ENCODE results near the gene DEK.

Gene DEK

GRCh38 chr6:18268066-18268465 is 3.7 kb upstream of the DEK start:
- DNase-seq (ENCODE audit: insufficient read length, low spot score) (no peak), FAIRE-seq (no peak)
- TF ChIP-seq POLR2AphosphoS5 (IDR thresholded peaks at IDR 0.05; ENCODE audit: low read depth, low read length) = no peak

GRCh38 chr6:18266523-18266912 is 2.2 kb upstream of the DEK start:
- FAIRE-seq (no peak), DNase-seq (ENCODE audit: insufficient read length, low spot score) (no peak)
- TF ChIP-seq POLR2AphosphoS5 (IDR thresholded peaks at IDR 0.05; ENCODE audit: low read depth, low read length) (no peak), POLR2A (IDR thresholded peaks at IDR 0.05; ENCODE audit: low read depth, low read length) (no peak), SPI1 (IDR thresholded peaks at IDR 0.05; ENCODE audit: low read depth, low read length) (no peak), PAX5 (IDR thresholded peaks at IDR 0.05; ENCODE audit: insufficient read depth, low read length, severe bottlenecking) (no peak), TAF1 (IDR thresholded peaks at IDR 0.05; ENCODE audit: low read depth, low read length) (no peak), POU2F2 (IDR thresholded peaks at IDR 0.05; ENCODE audit: low read depth, low read length) (no peak)

- DNase-seq (ENCODE audit: insufficient read length, low spot score) (no peak), FAIRE-seq (no peak)
- TF ChIP-seq POLR2A (IDR thresholded peaks at IDR 0.05; ENCODE audit: low read depth, low read length) (no peak), SPI1 (IDR thresholded peaks at IDR 0.05; ENCODE audit: low read depth, low read length) (no peak)
These were observed 1.6 kb upstream of the DEK start for GRCh38 chr6:18265787-18266522.

GRCh38 chr6:18264923-18265377 is 620 bp upstream of the DEK start:
- DNase-seq (ENCODE audit: insufficient read length, low spot score) = no peak

GRCh38 chr6:18263418-18264218 is 712 bp downstream of the DEK start:
- DNase-seq (ENCODE audit: insufficient read length, low spot score) = peak; percentile 12
- FAIRE-seq = peak; percentile 5
- TF ChIP-seq POLR2AphosphoS5 (IDR thresholded peaks at IDR 0.05; ENCODE audit: low read depth, low read length) (peak; percentile 45; the same call in 1 of the 2 replicates), POLR2A (IDR thresholded peaks at IDR 0.05; ENCODE audit: low read depth, low read length) (no peak)

More at GRCh38 chr6:18264923-18265377, 620 bp upstream of the DEK start:
- TF ChIP-seq POLR2AphosphoS5 (IDR thresholded peaks at IDR 0.05; ENCODE audit: low read depth, low read length) (no peak), TAF1 (IDR thresholded peaks at IDR 0.05; ENCODE audit: low read depth, low read length) (no peak), PAX5 (IDR thresholded peaks at IDR 0.05; ENCODE audit: insufficient read depth, low read length, severe bottlenecking) (no peak), SPI1 (IDR thresholded peaks at IDR 0.05; ENCODE audit: low read depth, low read length) (no peak), POU2F2 (IDR thresholded peaks at IDR 0.05; ENCODE audit: low read depth, low read length) (no peak), POLR2A (IDR thresholded peaks at IDR 0.05; ENCODE audit: low read depth, low read length) (no peak; the same call in 1 of the 2 replicates)
- FAIRE-seq = peak; percentile 33

- DNase-seq (ENCODE audit: insufficient read length, low spot score) = peak; percentile 37
- peak; percentile 84 for FAIRE-seq
- peak; percentile 54; the same call in 1 of the 2 replicates for TF ChIP-seq POU2F2 (IDR thresholded peaks at IDR 0.05; ENCODE audit: low read depth, low read length)
- 0 out of 2 replicates have a peak, but pooled peaks have one; percentile 57 for TF ChIP-seq TAF1 (IDR thresholded peaks at IDR 0.05; ENCODE audit: low read depth, low read length)
- TF ChIP-seq POLR2AphosphoS5 (IDR thresholded peaks at IDR 0.05; ENCODE audit: low read depth, low read length) = peak; percentile 79
- peak; percentile 79; the same call in 1 of the 2 replicates for TF ChIP-seq POLR2A (IDR thresholded peaks at IDR 0.05; ENCODE audit: low read depth, low read length)
- TF ChIP-seq SPI1 (IDR thresholded peaks at IDR 0.05; ENCODE audit: low read depth, low read length) = no peak
These were observed 1.5 kb downstream of the DEK start for GRCh38 chr6:18262702-18263417.

- DNase-seq (ENCODE audit: insufficient read length, low spot score) (no peak), FAIRE-seq (no peak)
- TF ChIP-seq SPI1 (IDR thresholded peaks at IDR 0.05; ENCODE audit: low read depth, low read length) (no peak), POLR2A (IDR thresholded peaks at IDR 0.05; ENCODE audit: low read depth, low read length) (no peak), POLR2AphosphoS5 (IDR thresholded peaks at IDR 0.05; ENCODE audit: low read depth, low read length) (no peak), PAX5 (IDR thresholded peaks at IDR 0.05; ENCODE audit: insufficient read depth, low read length, severe bottlenecking) (no peak), TAF1 (IDR thresholded peaks at IDR 0.05; ENCODE audit: low read depth, low read length) (no peak), POU2F2 (IDR thresholded peaks at IDR 0.05; ENCODE audit: low read depth, low read length) (no peak)
These were observed 2.5 kb downstream of the DEK start for GRCh38 chr6:18261877-18262276.

GRCh38 chr6:18260448-18261106 is 3.8 kb downstream of the DEK start:
- FAIRE-seq = peak; percentile 38
- peak; percentile 14 for DNase-seq (ENCODE audit: insufficient read length, low spot score)

More at GRCh38 chr6:18260448-18261106, 3.8 kb downstream of the DEK start:
- TF ChIP-seq POU2F2 (IDR thresholded peaks at IDR 0.05; ENCODE audit: low read depth, low read length) = 0 out of 2 replicates have a peak, but pooled peaks have one; percentile 10
- no peak for TF ChIP-seq TAF1 (IDR thresholded peaks at IDR 0.05; ENCODE audit: low read depth, low read length)
- TF ChIP-seq POLR2A (IDR thresholded peaks at IDR 0.05; ENCODE audit: low read depth, low read length) = peak; percentile 47; the same call in 1 of the 2 replicates
- TF ChIP-seq POLR2AphosphoS5 (IDR thresholded peaks at IDR 0.05; ENCODE audit: low read depth, low read length) = no peak
- TF ChIP-seq SPI1 (IDR thresholded peaks at IDR 0.05; ENCODE audit: low read depth, low read length) = peak; percentile 98
- no peak for TF ChIP-seq PAX5 (IDR thresholded peaks at IDR 0.05; ENCODE audit: insufficient read depth, low read length, severe bottlenecking)

All from GM12891 (cell line).